Type B pancreatic cell (in vitro differentiated cells): ENCODE measurements around the gene RBSN. TPM values are rescaled to one million over a fixed set of nuclear protein-coding genes. Genes with fewer than 3 reads are reported as not detected.

Experiments used
- DNase-seq: peaks from one replicate; pipeline ENCODE4 v3.0.0; 2021; ENCODE audit warnings: mixed read lengths; ENCODE audit not compliant: unreplicated experiment; ENCODE audit errors: extremely low spot score
- H3K27ac Mint-ChIP-seq: 2 replicates; pipeline ENCODE4 v1.8.0; 2021; ENCODE audit warnings: mild to moderate bottlenecking, mixed read lengths
- H3K27me3 Mint-ChIP-seq: 2 replicates; pipeline ENCODE4 v1.8.0; 2021; ENCODE audit warnings: mixed read lengths
- H3K36me3 Mint-ChIP-seq: 2 replicates; pipeline ENCODE4 v1.8.0; 2021; ENCODE audit warnings: mixed read lengths
- H3K4me1 Mint-ChIP-seq: one replicate; pipeline ENCODE4 v1.8.0; 2021; ENCODE audit warnings: mixed read lengths; ENCODE audit not compliant: unreplicated experiment
- H3K4me3 Mint-ChIP-seq: 2 replicates; pipeline ENCODE4 v1.8.0; 2021; ENCODE audit warnings: mild to moderate bottlenecking, mixed read lengths
- H3K9me3 Mint-ChIP-seq: 2 replicates; pipeline ENCODE4 v1.8.0; 2021; ENCODE audit warnings: mixed read lengths
- CTCF ChIP-seq: fragments of 200-600 bp; sonication (generic); conservative IDR thresholded peaks from 2 replicates; pipeline ENCODE4 v1.5.0; 2021; ENCODE audit warnings: antibody characterized with exemption, mild to moderate bottlenecking
- total RNA-seq: library from RNA; stranded (reverse); gene quantifications from 2 replicates; pipeline ENCODE4 v1.2.1, GENCODE V29; 2021; ENCODE audit warnings: low replicate concordance

The RBSN gene
- total RNA-seq, 1 donor from 2014 or later: 29.1 TPM

- Mint-ChIP-seq H3K27me3 (no peaks in the 10 kb centered on the region), H3K4me3 (no peak overlapping the region), H3K4me1 (no peaks in the 10 kb centered on the region), H3K27ac (no peak overlapping the region), H3K36me3 (peaks cover 31% of the 10 kb centered on the region), H3K9me3 (no peaks in the 10 kb centered on the region)
- no peak for DNase-seq
- TF ChIP-seq CTCF: no peak
These were observed 12.2 kb downstream of the RBSN start for GRCh38 chr3:15086699-15087098.

- DNase-seq: no peak
- Mint-ChIP-seq H3K27me3 (no peaks in the 10 kb centered on the region), H3K27ac (no peak overlapping the region), H3K4me3 (no peak overlapping the region), H3K9me3 (no peaks in the 10 kb centered on the region), H3K4me1 (no peaks in the 10 kb centered on the region), H3K36me3 (peaks cover 33% of the 10 kb centered on the region)
- TF ChIP-seq CTCF: no peak
These were observed 12.7 kb downstream of the RBSN start for GRCh38 chr3:15086263-15086662.

- H3K36me3 Mint-ChIP-seq: peaks cover 32% of the 10 kb centered on the region
- no peaks in the 10 kb centered on the region for H3K27me3 Mint-ChIP-seq
- no peak for DNase-seq
- no peaks in the 10 kb centered on the region for H3K4me1 Mint-ChIP-seq
- TF ChIP-seq CTCF: no peak
- H3K27ac Mint-ChIP-seq: no peak overlapping the region
- no peak overlapping the region for H3K4me3 Mint-ChIP-seq
- no peaks in the 10 kb centered on the region for H3K9me3 Mint-ChIP-seq
These were observed 15.7 kb downstream of the RBSN start for GRCh38 chr3:15083252-15083651.

GRCh38 chr3:15081960-15082664, 16.8 kb downstream of the RBSN start:
- DNase-seq: no peak
- Mint-ChIP-seq H3K9me3 (no peaks in the 10 kb centered on the region), H3K4me3 (no peak overlapping the region), H3K27me3 (no peaks in the 10 kb centered on the region), H3K4me1 (no peaks in the 10 kb centered on the region), H3K27ac (no peak overlapping the region), H3K36me3 (peaks cover 37% of the 10 kb centered on the region)
- TF ChIP-seq CTCF: no peak

- no peak for DNase-seq
- H3K9me3 Mint-ChIP-seq: no peaks in the 10 kb centered on the region
- no peaks in the 10 kb centered on the region for H3K27me3 Mint-ChIP-seq
- H3K4me3 Mint-ChIP-seq: no peak overlapping the region
- H3K4me1 Mint-ChIP-seq: no peaks in the 10 kb centered on the region
- peaks cover 31% of the 10 kb centered on the region for H3K36me3 Mint-ChIP-seq
- H3K27ac Mint-ChIP-seq: no peak overlapping the region
- TF ChIP-seq CTCF: no peak
These were observed 19.9 kb downstream of the RBSN start for GRCh38 chr3:15079091-15079490.
